HepG2 (cell line): ENCODE data around the gene POLRMT. TPM values are rescaled to one million over a fixed set of nuclear protein-coding genes. Genes with fewer than 3 reads are reported as not detected.

ENCODE experiments used
- ATAC-seq: fragments of 200-7000 bp; cut with Tn5 transposase; 3 replicates; pipeline ENCODE4 v1.9.1; 2020; ENCODE audit warnings: mild to moderate bottlenecking, moderate library complexity
- BruUV-seq: library from RNA; stranded (reverse); fragments of 400-500 nt; replicated peaks from 2 replicates; lab custom pipeline; 2021; lab: Mats Ljungman, UMichigan
- CTCF ChIA-PET: fragments of 300-600 bp; formaldehyde crosslinking; extraction: SDS; loops from one replicate; lab custom pipeline; 2021; ENCODE audit warnings: low total read pairs, inconsistent platforms, low intra/inter-chr PET ratio; lab: Yijun Ruan, JAX
- POLR2A ChIA-PET: fragments of 350-600 bp; sonication (Branson Sonifier 250); formaldehyde crosslinking; loops from one replicate; lab custom pipeline; 2020; ENCODE audit warnings: antibody characterized with exemption, inconsistent platforms; lab: Yijun Ruan, JAX
- DNase-seq: peaks from one replicate; pipeline ENCODE4 v3.0.0-alpha.2; 2015; ENCODE audit warnings: low spot score
- FAIRE-seq: peaks from 3 replicates; lab custom pipeline; 2011; peaks lifted over from hg19 to GRCh38; lab: Jason Lieb, UNC
- H2AFZ ChIP-seq: one replicate; pipeline ENCODE4 v1.6.1; 2011; ENCODE audit warnings: low read length, inconsistent platforms
- H3K27ac ChIP-seq: fragments of 300-600 bp; 3 replicates; pipeline ENCODE4 v1.8.0; 2011; ENCODE audit warnings: mixed run types, mild to moderate bottlenecking, mixed read lengths, low read length, inconsistent platforms; ENCODE audit not compliant: insufficient read depth; ENCODE audit errors: extremely low read length
- H3K27me3 ChIP-seq, 2 experiments: fragments of 200-600 bp in 1 of 2; 2 replicates in 1 of 2; 3 replicates in 1 of 2; pipeline versions ENCODE4 v1.6.0 to v1.8.0; 2011; ENCODE audit warnings: low read length in 2 of 2, mild to moderate bottlenecking in 2 of 2, moderate library complexity in 2 of 2, inconsistent platforms in 1 of 2; ENCODE audit not compliant: insufficient read depth in 2 of 2, control insufficient read depth in 1 of 2
- H3K36me3 ChIP-seq, 2 experiments: fragments of 200-600 bp in 1 of 2; replicated peaks in 1 of 2; 2 replicates in 1 of 2; 3 replicates in 1 of 2; pipeline versions ENCODE4 v1.5.1 to v1.8.0; 2011; ENCODE audit warnings: low read length in 2 of 2, inconsistent platforms in 1 of 2; ENCODE audit not compliant: insufficient read depth in 2 of 2, control insufficient read depth in 1 of 2
- H3K4me1 ChIP-seq: 2 replicates; pipeline ENCODE4 v1.5.1; 2012; ENCODE audit warnings: low read length, inconsistent platforms; ENCODE audit not compliant: insufficient read depth
- H3K4me2 ChIP-seq: 2 replicates; pipeline ENCODE4 v1.6.0; 2011; ENCODE audit warnings: low read depth, low read length, inconsistent platforms
- H3K4me3 ChIP-seq, 3 experiments: fragments of 200-600 bp in 1 of 3; sonication (generic), shearing (Covaris generic) in 1 of 3; replicated peaks in 1 of 3; 2 replicates each; pipeline ENCODE4 v1.5.1; 2011 to 2016; ENCODE audit warnings: low read length in 3 of 3, inconsistent platforms in 2 of 3, low read depth in 2 of 3, mild to moderate bottlenecking in 2 of 3, control low read depth in 1 of 3, mixed read lengths in 1 of 3; ENCODE audit not compliant: insufficient read depth in 1 of 3
- H3K79me2 ChIP-seq: one replicate; pipeline ENCODE4 v1.6.1; 2011; ENCODE audit warnings: low read length, inconsistent platforms; ENCODE audit not compliant: insufficient read depth
- H3K9ac ChIP-seq: 2 replicates; pipeline ENCODE4 v1.6.0; 2011; ENCODE audit warnings: mild to moderate bottlenecking, low read depth, low read length, inconsistent platforms; ENCODE audit not compliant: insufficient read depth
- H3K9me3 ChIP-seq: 2 replicates; pipeline ENCODE4 v1.5.1; 2012; ENCODE audit warnings: mild to moderate bottlenecking, low read length
- H4K20me1 ChIP-seq: 2 replicates; pipeline ENCODE4 v1.6.0; 2011; ENCODE audit warnings: inconsistent platforms, mild to moderate bottlenecking, low read length, moderate library complexity; ENCODE audit not compliant: insufficient read depth
- CEBPG ChIP-seq: IDR thresholded peaks from 2 replicates; pipeline ENCODE4 v1.6.1; 2016
- CENPT ChIP-seq: sonication (generic); formaldehyde crosslinking; IDR thresholded peaks from 2 replicates; pipeline ENCODE4 v1.8.0; 2022; ENCODE audit warnings: low read depth, mild to moderate bottlenecking, moderate library complexity, missing genetic modification reagents
- HNRNPLL ChIP-seq: fragments of 200-400 bp; formaldehyde crosslinking; IDR thresholded peaks from 2 replicates; pipeline ENCODE4 v1.6.1; 2017; ENCODE audit warnings: mild to moderate bottlenecking, low read depth, low read length; ENCODE audit not compliant: poor library complexity, severe bottlenecking
- KDM2A ChIP-seq: sonication (generic); formaldehyde crosslinking; IDR thresholded peaks from 2 replicates; pipeline ENCODE4 v1.4.0; 2020; ENCODE audit warnings: low read depth, missing genetic modification reagents, borderline replicate concordance
- MTF2 ChIP-seq: sonication (generic); formaldehyde crosslinking; IDR thresholded peaks from 2 replicates; pipeline ENCODE4 v1.5.0; 2020; ENCODE audit warnings: missing genetic modification reagents, borderline replicate concordance
- PRDM4 ChIP-seq: sonication (generic); formaldehyde crosslinking; IDR thresholded peaks from 2 replicates; pipeline ENCODE4 v1.9.0; 2021; ENCODE audit warnings: missing genetic modification reagents, borderline replicate concordance
- SIN3A ChIP-seq: IDR thresholded peaks from 2 replicates; pipeline ENCODE4 v1.6.1; 2011; ENCODE audit warnings: low read depth, mild to moderate bottlenecking, control low read depth, low read length, borderline replicate concordance
- SNAPC4 ChIP-seq: sonication (generic); formaldehyde crosslinking; IDR thresholded peaks from 2 replicates; pipeline ENCODE4 v1.4.0; 2020; ENCODE audit warnings: mild to moderate bottlenecking, missing genetic modification reagents
- SP4 ChIP-seq: sonication (generic); formaldehyde crosslinking; IDR thresholded peaks from 2 replicates; pipeline ENCODE4 v1.8.1; 2023; ENCODE audit warnings: mild to moderate bottlenecking, missing genetic modification reagents
- ZNF12 ChIP-seq: sonication (generic); formaldehyde crosslinking; IDR thresholded peaks from 2 replicates; pipeline ENCODE4 v1.5.0; 2020; ENCODE audit warnings: missing genetic modification reagents
- ZNF121 ChIP-seq: sonication (generic); formaldehyde crosslinking; IDR thresholded peaks from 2 replicates; pipeline ENCODE4 v1.5.0; 2020; ENCODE audit warnings: mild to moderate bottlenecking, missing genetic modification reagents
- ZNF326 ChIP-seq: sonication (generic); formaldehyde crosslinking; IDR thresholded peaks from 2 replicates; pipeline ENCODE4 v1.4.0; 2020; ENCODE audit warnings: missing genetic modification reagents, borderline replicate concordance
- ZNF431 ChIP-seq: sonication (generic); formaldehyde crosslinking; IDR thresholded peaks from 2 replicates; pipeline ENCODE4 v1.9.0; 2022; ENCODE audit warnings: missing genetic modification reagents, low read depth, mild to moderate bottlenecking, borderline replicate concordance
- ZNF740 ChIP-seq: sonication (generic); formaldehyde crosslinking; IDR thresholded peaks from 2 replicates; pipeline ENCODE4 v1.4.0; 2020; ENCODE audit warnings: missing genetic modification reagents
- ZSCAN22 ChIP-seq: sonication (generic); formaldehyde crosslinking; IDR thresholded peaks from 2 replicates; pipeline ENCODE4 v1.4.0; 2020; ENCODE audit warnings: mild to moderate bottlenecking, missing genetic modification reagents
- WGBS: methylation state at CpG from one replicate; pipeline ENCODE4 v1.1.6; 2017; ENCODE audit warnings: low lambda C conversion rate; 5-methylcytosine and 5-hydroxymethylcytosine counted together
- in situ Hi-C: cut with HindIII; loops from 2 replicates; pipeline ENCODE4 v1.10.0; 2017; ENCODE audit warnings: low pct_unique_long_range_greater_than_20kb; ENCODE audit not compliant: extremely low pct_ligation_motif_present
- intact Hi-C: fragments of 100-400 bp; cut with micrococcal nuclease; formaldehyde crosslinking; loops from one replicate; pipeline ENCODE4 v1.10.0; 2022; ENCODE audit not compliant: unreplicated experiment
- polyA plus RNA-seq, 8 experiments: library from polyadenylated mRNA; depleted of rRNA in 3 of 8; stranded (reverse) in 7 of 8; unstranded in 1 of 8; fragments of >200 nt; fragmentation: Illumina TruSeq in 4 of 8; extraction: Trizol in 4 of 8; gene quantifications; 2 replicates each; pipeline versions ENCODE4 v1.2.1 to v1.2.3, GENCODE V29; 2011 to 2016; ENCODE audit warnings: low read depth in 4 of 8, missing spikeins in 1 of 8, mixed read lengths in 1 of 8; ENCODE audit not compliant: insufficient read depth in 1 of 8
- total RNA-seq, 5 experiments: library from RNA; depleted of rRNA; stranded (reverse); fragments of >200 nt; fragmentation: Illumina TruSeq; extraction: Trizol; gene quantifications; 2 replicates each; pipeline ENCODE4 v1.2.3, GENCODE V29; 2016; ENCODE audit warnings: low read depth in 1 of 5

POLRMT gene
- total and polyA plus RNA-seq, 2 of the 13 experiments (the other 11 are each of a cell fraction or from before 2014, with no cell fraction given), result 78.0 to 101 TPM

GRCh38 chr19:677201-677600 lies 43.9 kb upstream of the POLRMT start:
- Histone ChIP-seq H3K4me2 (peak overlapping the region; percentile 88), H3K79me2 (no peaks in the 10 kb centered on the region), H4K20me1 (no peaks in the 10 kb centered on the region), H3K27me3 (peaks cover 0 to 7% of the 10 kb centered on the region in 2 experiments; a peak in 1 of 5 replicates), H3K4me3 (peak overlapping the region; percentile 42 to 76 (median 69); a peak in 4 of 6 replicates), H3K9ac (no peak overlapping the region), H3K36me3 (no peaks in the 10 kb centered on the region), H2AFZ (no peak overlapping the region), H3K27ac (no peak overlapping the region), H3K9me3 (no peaks in the 10 kb centered on the region), H3K4me1 (peaks cover 68% of the 10 kb centered on the region)
- no peak for FAIRE-seq
- ATAC-seq, result 0 out of 3 replicates have a peak, but pooled peaks have one; percentile 1
- ChIA-PET POLR2A (interaction anchor here (0.9 to 5.3 kb wide), 7 partner anchors 8 to 76 kb away, joined by 3 to 27 read pairs (median 5); partner anchors contain the start of genes PALM and RNF126), CTCF (no interaction called here)
- WGBS, result 17% methylated on average over 2 of the region's 15 CpGs
- no TSS peak for BruUV-seq
- in situ Hi-C loops, result no loop called here
- intact Hi-C loops, result no loop called here
- peak; percentile 38 for DNase-seq
- peak; percentile 82 for TF ChIP-seq ZNF740 (CRISPR knock-in tag)
- TF ChIP-seq CENPT (CRISPR knock-in tag), result no peak
- peak; percentile 87 for TF ChIP-seq ZNF326 (CRISPR knock-in tag)
- no peak for TF ChIP-seq ZNF121 (CRISPR knock-in tag)
- TF ChIP-seq ZNF12 (CRISPR knock-in tag), result no peak
- TF ChIP-seq SIN3A, result peak; percentile 24; the same call in 1 of the 2 replicates
- no peak for TF ChIP-seq PRDM4 (CRISPR knock-in tag)
- TF ChIP-seq MTF2, result no peak
- no peak for TF ChIP-seq ZNF431
- TF ChIP-seq CEBPG (CRISPR knock-in tag), result no peak
- no peak for TF ChIP-seq SP4 (CRISPR knock-in tag)
- TF ChIP-seq SNAPC4 (CRISPR knock-in tag), result no peak
- peak; percentile 14; the same call in 1 of the 2 replicates for TF ChIP-seq KDM2A (CRISPR knock-in tag)
- TF ChIP-seq HNRNPLL, result peak; percentile 19
- TF ChIP-seq ZSCAN22 (CRISPR knock-in tag), result peak; percentile 96
